H9 (cell line): ENCODE measurements around the gene SPACA5. TPM values are rescaled to one million over a fixed set of nuclear protein-coding genes. Genes with fewer than 3 reads are reported as not detected.
"Not testable (repeated sequence)": the region's sequence is repeated elsewhere in the genome, so short reads cannot be mapped to it uniquely, and the experiment has no call there.

Source experiments
- DNase-seq: peaks from one replicate; pipeline ENCODE4 v3.0.0-alpha.2; 2017
- H2AFZ ChIP-seq: one replicate; pipeline ENCODE4 v1.6.1; 2013; ENCODE audit warnings: mild to moderate bottlenecking, low read length, control low read depth, moderate library complexity
- H2AK5ac ChIP-seq: 2 replicates; pipeline ENCODE4 v1.6.1; 2013; ENCODE audit warnings: low read length, control low read depth, mixed read lengths; ENCODE audit not compliant: insufficient read length
- H2BK120ac ChIP-seq: one replicate; pipeline ENCODE4 v1.6.1; 2013; ENCODE audit warnings: low read depth, mild to moderate bottlenecking, low read length, control low read depth, inconsistent platforms; ENCODE audit not compliant: poor library complexity, severe bottlenecking
- H2BK12ac ChIP-seq: 2 replicates; pipeline ENCODE4 v1.6.1; 2013; ENCODE audit warnings: low read length, control low read depth, mixed read lengths, low read depth; ENCODE audit not compliant: insufficient read length
- H2BK15ac ChIP-seq: 2 replicates; pipeline ENCODE4 v1.6.1; 2013; ENCODE audit warnings: low read depth, low read length, control low read depth
- H2BK20ac ChIP-seq: one replicate; pipeline ENCODE4 v1.6.1; 2013; ENCODE audit warnings: low read depth, mild to moderate bottlenecking, low read length, control low read depth, inconsistent platforms; ENCODE audit not compliant: poor library complexity, severe bottlenecking
- H2BK5ac ChIP-seq: 2 replicates; pipeline ENCODE4 v1.6.1; 2013; ENCODE audit warnings: low read length, control low read depth, mixed read lengths; ENCODE audit not compliant: insufficient read length
- H3K14ac ChIP-seq: 2 replicates; pipeline ENCODE4 v1.6.1; 2013; ENCODE audit warnings: low read length, control low read depth; ENCODE audit not compliant: insufficient read depth
- H3K18ac ChIP-seq: 2 replicates; pipeline ENCODE4 v1.6.1; 2013; ENCODE audit warnings: low read depth, mild to moderate bottlenecking, mixed read lengths, low read length, control low read depth; ENCODE audit not compliant: insufficient read length
- H3K23ac ChIP-seq: 2 replicates; pipeline ENCODE4 v1.6.1; 2013; ENCODE audit warnings: low read length, control low read depth, mixed read lengths, low read depth; ENCODE audit not compliant: insufficient read length
- H3K23me2 ChIP-seq: 2 replicates; pipeline ENCODE4 v1.6.1; 2013; ENCODE audit warnings: low read depth, mild to moderate bottlenecking, mixed read lengths, low read length, control low read depth; ENCODE audit not compliant: insufficient read length, poor library complexity, severe bottlenecking
- H3K27ac ChIP-seq: 2 replicates; pipeline ENCODE4 v1.5.1; 2013; ENCODE audit warnings: low read length, control low read depth, mixed read lengths, low read depth; ENCODE audit not compliant: insufficient read length
- H3K27me3 ChIP-seq: 2 replicates; pipeline ENCODE4 v1.6.1; 2013; ENCODE audit warnings: low read length, control low read depth, inconsistent platforms; ENCODE audit not compliant: insufficient read depth
- H3K4ac ChIP-seq: 2 replicates; pipeline ENCODE4 v1.6.1; 2013; ENCODE audit warnings: low read depth, mild to moderate bottlenecking, control low read depth, inconsistent platforms, low read length, moderate library complexity
- H3K4me1 ChIP-seq: 2 replicates; pipeline ENCODE4 v1.6.1; 2013; ENCODE audit warnings: low read length, control low read depth, inconsistent platforms; ENCODE audit not compliant: insufficient read depth
- H3K4me2 ChIP-seq: 2 replicates; pipeline ENCODE4 v1.6.1; 2013; ENCODE audit warnings: low read length, control low read depth, mixed read lengths; ENCODE audit not compliant: insufficient read length, insufficient read depth
- H3K56ac ChIP-seq: 2 replicates; pipeline ENCODE4 v1.6.1; 2013; ENCODE audit warnings: low read depth, mild to moderate bottlenecking, mixed read lengths, low read length, control low read depth; ENCODE audit not compliant: insufficient read length
- H3K79me1 ChIP-seq: 2 replicates; pipeline ENCODE4 v1.6.1; 2013; ENCODE audit warnings: low read depth, mild to moderate bottlenecking, moderate library complexity, low read length, control low read depth, inconsistent platforms; ENCODE audit not compliant: insufficient read depth, poor library complexity, severe bottlenecking
- H3K79me2 ChIP-seq: 2 replicates; pipeline ENCODE4 v1.6.1; 2013; ENCODE audit warnings: low read length, control low read depth, inconsistent platforms; ENCODE audit not compliant: insufficient read depth
- H3K9ac ChIP-seq: 2 replicates; pipeline ENCODE4 v1.6.1; 2013; ENCODE audit warnings: low read length, control low read depth, mixed read lengths; ENCODE audit not compliant: insufficient read length; ENCODE audit errors: extremely low read depth
- H3K9me3 ChIP-seq: one replicate; pipeline ENCODE4 v1.6.1; 2013; ENCODE audit warnings: low read depth, low read length, inconsistent platforms; ENCODE audit not compliant: control insufficient read depth
- H3T11ph ChIP-seq: one replicate; pipeline ENCODE4 v1.6.1; 2013; ENCODE audit warnings: mild to moderate bottlenecking, low read length, control low read depth, inconsistent platforms
- H4K20me1 ChIP-seq: one replicate; pipeline ENCODE4 v1.6.1; 2013; ENCODE audit not compliant: control insufficient read depth, insufficient read length, insufficient read depth
- H4K5ac ChIP-seq: 2 replicates; pipeline ENCODE4 v1.6.1; 2013; ENCODE audit warnings: low read depth, mild to moderate bottlenecking, mixed read lengths, low read length, control low read depth; ENCODE audit not compliant: insufficient read length
- H4K8ac ChIP-seq: replicated peaks from 2 replicates; pipeline ENCODE4 v1.6.1; 2013; ENCODE audit warnings: low read length, control low read depth, mixed read lengths, low read depth; ENCODE audit not compliant: insufficient read length
- H4K91ac ChIP-seq: 2 replicates; pipeline ENCODE4 v1.6.1; 2013; ENCODE audit warnings: low read depth, mild to moderate bottlenecking, moderate library complexity, mixed read lengths, low read length, control low read depth; ENCODE audit not compliant: insufficient read length
- H3K27ac Mint-ChIP-seq, 3 experiments: 2 replicates in 2 of 3; 3 replicates in 1 of 3; pipeline ENCODE4 v1.8.0; 2020 to 2021; ENCODE audit warnings: mixed read lengths in 3 of 3, mild to moderate bottlenecking in 1 of 3, moderate library complexity in 1 of 3
- H3K27me3 Mint-ChIP-seq: 2 replicates; pipeline ENCODE4 v1.8.0; 2021; ENCODE audit warnings: low read depth, mild to moderate bottlenecking, moderate library complexity, mixed read lengths
- H3K36me3 Mint-ChIP-seq, 3 experiments: 2 replicates in 2 of 3; 3 replicates in 1 of 3; pipeline ENCODE4 v1.8.0; 2020 to 2021; ENCODE audit warnings: low read depth in 3 of 3, mixed read lengths in 3 of 3; ENCODE audit not compliant: insufficient read depth in 1 of 3
- H3K4me1 Mint-ChIP-seq, 2 experiments: 2 replicates each; pipeline ENCODE4 v1.8.0; 2020; ENCODE audit warnings: mixed read lengths in 2 of 2
- H3K4me3 Mint-ChIP-seq, 2 experiments: 2 replicates in 1 of 2; 3 replicates in 1 of 2; pipeline ENCODE4 v1.8.0; 2020 to 2021; ENCODE audit warnings: mild to moderate bottlenecking in 2 of 2, mixed read lengths in 2 of 2, moderate library complexity in 1 of 2
- H3K9me3 Mint-ChIP-seq, 2 experiments: 2 replicates in 1 of 2; 3 replicates in 1 of 2; pipeline ENCODE4 v1.8.0; 2020; ENCODE audit warnings: mild to moderate bottlenecking in 2 of 2, mixed read lengths in 2 of 2, moderate library complexity in 1 of 2
- WGBS: extraction: QIAGEN DNeasy Blood & Tissue Kit; methylation state at CpG from one replicate; pipeline ENCODE4 v1.1.7; 2013; ENCODE audit warnings: missing lambda C conversion rate, low lambda C conversion rate, mixed read lengths; ENCODE audit not compliant: insufficient read length; ENCODE audit errors: extremely low coverage; 5-methylcytosine and 5-hydroxymethylcytosine counted together
- total RNA-seq: library from RNA; stranded (reverse); gene quantifications from 2 replicates; pipeline ENCODE4 v1.2.1, GENCODE V29; 2021

SPACA5 gene
- total RNA-seq, 1 experiment from 2014 or later = not detected

GRCh38 chrX:47965526-47965925 is 41.3 kb upstream of the SPACA5 start:
- not testable (repeated sequence) for H3K4me1 ChIP-seq

More at GRCh38 chrX:47965526-47965925, 41.3 kb upstream of the SPACA5 start:
- H2BK5ac ChIP-seq, H2BK20ac ChIP-seq, H2BK12ac ChIP-seq, H3K4ac ChIP-seq, H3K4me3 Mint-ChIP-seq, H3K4me1 Mint-ChIP-seq, H3K79me2 ChIP-seq, H3K27ac Mint-ChIP-seq, H3K79me1 ChIP-seq, H3K4me2 ChIP-seq, H3K27me3 ChIP-seq, H3K23me2 ChIP-seq, H3K18ac ChIP-seq, H4K8ac ChIP-seq, H3K27ac ChIP-seq, H2BK120ac ChIP-seq, H3T11ph ChIP-seq, H2AFZ ChIP-seq, H4K5ac ChIP-seq, H4K20me1 ChIP-seq, H3K9ac ChIP-seq, H3K23ac ChIP-seq, H3K27me3 Mint-ChIP-seq, DNase-seq, H3K14ac ChIP-seq, H4K91ac ChIP-seq, H2AK5ac ChIP-seq, H3K56ac ChIP-seq, H2BK15ac ChIP-seq: not testable (repeated sequence)
- no CpG with 5 or more reads among the region's 14 CpGs for WGBS
- Mint-ChIP-seq H3K36me3 (peaks cover 31 to 40% (median 35%) of the 10 kb centered on the region in 3 experiments; a peak in 6 of 7 replicates), H3K9me3 (peaks cover 88 to 95% of the 10 kb centered on the region in 2 experiments)
- peaks cover 50% of the 10 kb centered on the region for H3K9me3 ChIP-seq
